ENCODE measurements around the gene RNLS.

DNA sequence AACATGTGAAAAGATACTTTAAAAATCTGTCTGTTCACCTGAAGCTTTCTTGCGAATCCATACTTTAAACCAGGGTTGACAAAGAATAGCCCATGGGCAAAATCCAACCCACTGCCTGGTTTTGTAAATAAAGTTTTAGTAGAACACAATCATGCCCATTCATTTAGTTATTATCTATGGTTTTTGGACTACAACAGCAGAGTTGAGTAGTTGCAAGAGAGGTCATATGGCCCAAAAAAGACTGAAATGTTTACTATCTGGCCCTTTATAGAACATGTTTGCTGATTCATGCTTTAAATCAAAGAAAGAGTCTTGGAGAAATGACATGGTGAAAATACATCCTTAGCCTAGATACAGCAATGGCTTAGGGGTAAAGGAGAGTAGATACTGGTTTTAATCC lies 356.2 kb downstream of the RNLS start:
- TF ChIP-seq POLR2A (IDR thresholded peaks at IDR 0.05; ENCODE audit: extremely low read depth, insufficient read length) (no peak), CTCF (IDR thresholded peaks at IDR 0.05; ENCODE audit: low read depth, low read length) (no peak)
- TF ChIP-seq, protein P1, sequence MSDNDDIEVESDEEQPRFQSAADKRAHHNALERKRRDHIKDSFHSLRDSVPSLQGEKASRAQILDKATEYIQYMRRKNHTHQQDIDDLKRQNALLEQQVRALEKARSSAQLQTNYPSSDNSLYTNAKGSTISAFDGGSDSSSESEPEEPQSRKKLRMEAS (IDR thresholded peaks at IDR 0.05; ENCODE audit: low read depth, low read length) = no peak
